NOMO-1 treated with dmso at 0.1 percent for 144 hours (cell line): ENCODE data around the gene CD300LF.

Source experiments
- DNase-seq: peaks from one replicate; lab custom pipeline; 2025; ENCODE audit not compliant: unreplicated experiment; lab: John Stamatoyannopoulos, UW

CD300LF gene

DNA sequence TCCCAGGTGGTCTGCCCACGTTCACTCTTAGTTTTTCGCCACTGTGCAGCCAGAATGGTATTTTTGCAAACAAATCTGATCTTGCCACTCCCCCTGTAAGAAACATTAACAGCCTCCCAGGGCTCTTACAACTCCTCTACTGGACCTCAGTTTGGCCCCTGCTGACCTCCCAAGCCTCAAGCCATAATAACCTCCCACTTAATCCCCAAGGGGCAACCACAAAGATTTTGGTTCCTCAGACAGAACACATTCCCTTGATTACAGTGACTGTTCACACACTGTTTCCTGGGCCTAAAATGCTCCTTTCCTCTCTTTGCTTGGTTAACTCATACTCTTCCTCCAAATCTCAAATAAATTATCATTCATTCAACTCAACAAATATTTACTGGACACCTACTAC lies 67.7 kb downstream of the CD300LF start:
- DNase-seq = no peak

- no peak for DNase-seq
These were observed 68.3 kb downstream of the CD300LF start for GRCh38 chr17:74644419-74644818.
